GM18907 (cell line): ENCODE data around the gene AP2A2.
A peak's percentile ranks its signal among the peaks of the same experiment; 100 is the strongest.

Experiments used
- ATAC-seq: cut with Tn5 transposase; IDR thresholded peaks from one replicate; pipeline ENCODE4 v1.9.1; 2021; ENCODE audit warnings: mild to moderate bottlenecking, moderate library complexity; ENCODE audit not compliant: unreplicated experiment

Gene AP2A2

GRCh38 chr11:898540-899190 is 27.0 kb upstream of the AP2A2 start:
- no peak for ATAC-seq

- no peak for ATAC-seq
These were observed 25.9 kb upstream of the AP2A2 start for GRCh38 chr11:899724-900123.

- ATAC-seq: no peak
These were observed 25.1 kb upstream of the AP2A2 start for GRCh38 chr11:900545-900944.

DNA sequence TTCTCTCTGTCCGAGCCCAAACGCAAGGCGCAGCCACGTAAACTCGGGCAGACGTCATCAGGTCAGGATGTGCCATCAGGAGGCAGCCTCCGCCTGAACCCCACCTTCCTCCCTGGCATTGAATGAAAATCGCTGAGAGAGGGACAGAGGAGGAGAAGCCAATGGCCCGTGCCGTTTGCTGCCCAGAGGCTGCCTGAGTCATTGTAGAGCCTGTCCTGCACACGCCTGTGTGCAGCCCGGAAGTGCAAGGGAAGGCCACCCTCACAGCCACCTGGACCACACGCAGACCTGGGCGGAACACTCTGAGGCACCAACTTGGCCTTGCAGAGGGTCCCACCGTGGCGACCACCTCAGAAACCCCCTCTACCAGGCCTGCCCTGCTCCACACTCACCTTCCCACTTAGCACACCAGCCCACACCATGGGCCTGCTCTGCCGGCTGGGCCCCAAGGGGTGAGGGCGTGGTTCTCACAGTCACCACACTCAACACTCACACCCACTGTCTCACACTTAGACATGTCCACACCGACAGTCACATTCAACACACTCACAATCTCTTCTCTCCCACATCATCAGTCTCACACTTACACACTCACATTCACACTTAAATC is 24.1 kb upstream of the AP2A2 start:
- ATAC-seq: no peak

DNA sequence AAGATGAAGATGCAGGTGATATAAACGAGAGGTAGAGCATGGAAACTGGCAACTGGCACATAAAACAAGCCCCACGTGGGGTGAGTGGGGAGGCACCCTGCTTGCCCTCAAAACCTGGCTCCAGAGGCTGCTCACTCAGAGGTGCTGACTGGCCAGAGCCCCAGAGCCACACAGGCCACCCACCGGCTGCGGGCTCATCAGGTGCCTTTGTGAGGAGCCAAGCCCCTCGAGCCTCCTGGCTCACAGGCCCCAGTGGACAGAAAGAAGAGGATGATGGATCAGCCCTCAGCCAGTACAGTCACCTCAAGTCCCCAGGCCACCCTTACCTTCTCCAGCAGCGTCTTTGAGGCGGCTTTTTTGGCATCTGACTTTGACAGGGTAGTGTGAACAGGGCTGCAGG is 21.3 kb upstream of the AP2A2 start:
- no peak for ATAC-seq

GRCh38 chr11:905952-906351 is 19.7 kb upstream of the AP2A2 start:
- no peak for ATAC-seq

DNA sequence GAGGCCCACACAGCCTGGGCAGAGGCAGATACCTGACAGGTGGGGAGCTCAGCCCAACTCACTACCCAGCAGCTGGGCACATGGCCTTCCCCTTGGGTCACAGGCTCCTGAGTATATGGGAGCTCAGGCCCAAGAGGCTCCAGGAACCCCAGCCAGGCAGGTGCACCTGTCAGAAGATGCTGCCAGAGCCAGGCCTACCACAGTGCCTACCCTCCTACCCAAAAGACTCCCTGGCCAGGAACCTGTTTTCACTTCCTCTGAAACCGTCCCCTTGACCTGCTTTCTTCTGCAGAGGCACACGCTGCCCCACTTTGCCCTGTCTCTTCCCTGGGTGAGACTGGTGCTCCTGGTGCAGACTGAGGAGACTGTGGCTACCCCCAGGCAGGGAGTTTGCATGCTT is 18.0 kb upstream of the AP2A2 start:
- ATAC-seq: no peak

DNA sequence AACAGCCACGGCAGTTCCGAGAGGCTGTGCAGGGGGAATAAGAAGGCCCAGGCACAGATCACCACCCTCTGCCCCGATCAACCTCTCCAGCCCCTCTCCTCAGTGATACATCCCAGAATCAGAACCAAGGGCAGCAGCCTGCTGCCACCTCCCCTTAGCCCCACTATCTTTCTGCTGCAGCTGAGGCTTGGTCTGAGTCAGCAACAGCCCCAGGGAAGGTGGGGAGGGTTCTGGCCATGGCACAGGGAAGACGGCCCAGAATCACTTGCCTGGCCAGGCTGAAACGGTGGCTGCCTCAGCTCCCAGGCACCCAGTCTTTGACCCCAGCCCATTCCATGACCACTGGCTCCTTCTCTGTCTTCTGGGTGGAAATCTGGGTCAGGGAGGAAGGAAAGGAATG is 17.4 kb upstream of the AP2A2 start:
- no peak for ATAC-seq

DNA sequence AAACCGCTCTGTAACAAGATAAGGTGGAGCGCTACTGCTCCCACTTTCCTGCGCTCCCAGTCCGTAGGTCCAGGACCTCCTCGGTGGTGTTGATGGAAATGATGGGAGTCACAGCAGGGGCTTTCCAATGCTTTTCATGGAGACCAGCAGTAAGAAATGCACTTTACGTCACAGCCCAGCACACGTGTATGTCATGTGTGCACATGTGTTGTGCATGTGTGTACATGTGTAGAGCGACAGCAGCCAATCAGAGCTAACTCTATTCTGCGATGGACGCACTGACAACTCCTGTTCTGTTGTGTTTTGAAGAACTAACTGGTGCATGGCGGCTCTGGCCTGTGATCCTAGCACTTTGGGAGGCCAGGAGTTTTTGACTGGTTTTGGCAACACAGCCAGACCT is 16.3 kb upstream of the AP2A2 start:
- no peak for ATAC-seq

DNA sequence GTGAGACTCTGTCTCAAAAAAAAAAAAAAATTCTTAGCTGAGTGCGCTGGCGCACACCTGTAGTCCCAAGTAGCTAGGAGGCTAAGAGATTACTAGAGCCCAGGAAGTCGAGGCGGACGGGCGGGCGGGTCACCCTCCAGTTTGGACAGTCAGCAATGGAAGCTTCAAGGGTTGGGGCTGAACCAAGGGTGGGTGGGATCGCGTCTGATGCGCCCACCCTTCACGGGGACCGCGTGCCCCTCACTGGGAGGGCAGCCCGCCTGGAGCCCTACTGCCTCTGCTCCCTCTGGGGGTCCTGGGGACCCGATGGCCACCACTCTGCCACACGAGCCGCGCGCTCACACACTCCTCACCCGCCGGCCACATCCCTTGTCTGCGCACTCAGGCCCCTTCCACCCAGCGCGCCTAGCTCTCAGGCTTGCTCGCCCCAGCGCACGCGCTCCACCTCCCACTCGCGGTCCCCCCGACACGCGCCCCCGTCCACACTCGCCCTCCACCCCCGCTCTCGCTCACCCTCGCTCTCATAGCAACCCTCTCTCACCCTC is 15.6 kb upstream of the AP2A2 start:
- peak; percentile 13 for ATAC-seq

GRCh38 chr11:910589-911030 is 15.1 kb upstream of the AP2A2 start, which contains the start of gene CHID1:
TSS of gene CHID1 (minus strand) at chr11:910810. CDS start at chr11:904816, 5,994 bp downstream.
- ATAC-seq: peak; percentile 80

DNA sequence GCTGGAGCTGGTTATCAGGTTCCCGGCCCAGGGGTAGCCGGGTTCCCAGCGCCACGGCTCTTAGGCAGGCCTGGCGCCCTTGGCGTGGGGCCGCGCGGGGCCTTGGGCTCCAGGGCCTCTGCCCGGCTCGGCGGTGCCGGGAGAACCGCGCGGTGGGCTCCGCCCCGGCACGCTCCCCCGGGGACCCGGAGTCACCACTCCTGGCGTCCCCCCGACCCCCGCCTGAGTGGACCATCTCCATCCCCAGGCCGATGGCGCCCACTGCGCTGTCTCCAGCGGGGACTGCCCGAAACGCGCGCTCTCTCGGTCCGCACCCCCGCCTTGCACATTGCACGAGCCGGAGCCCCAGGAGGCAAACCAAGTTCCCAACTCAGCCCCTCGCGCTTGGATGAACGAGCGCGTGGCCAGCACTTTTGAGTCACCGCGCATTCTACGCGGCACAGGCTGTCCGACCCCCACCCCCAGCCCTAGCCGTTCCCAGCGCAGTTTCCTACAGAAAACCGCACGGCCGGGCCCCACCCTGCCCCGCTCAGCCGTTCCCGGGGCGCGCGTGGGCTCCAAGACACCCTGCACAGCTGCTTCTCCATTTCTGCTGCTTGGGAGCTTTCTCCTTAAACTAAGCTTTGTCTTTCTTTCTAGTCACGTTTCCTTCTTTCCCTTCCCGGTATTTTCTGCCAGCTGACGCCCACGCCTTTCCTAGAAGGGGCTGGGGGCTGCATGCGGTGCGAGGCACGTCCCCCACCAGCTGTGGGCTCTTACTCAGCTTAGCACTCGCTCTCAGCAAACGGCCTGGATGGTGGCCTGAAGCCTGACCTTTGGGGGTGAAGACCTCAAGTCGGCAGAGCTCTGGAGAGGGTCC is 14.4 kb upstream of the AP2A2 start:
- ATAC-seq: peak; percentile 36

DNA sequence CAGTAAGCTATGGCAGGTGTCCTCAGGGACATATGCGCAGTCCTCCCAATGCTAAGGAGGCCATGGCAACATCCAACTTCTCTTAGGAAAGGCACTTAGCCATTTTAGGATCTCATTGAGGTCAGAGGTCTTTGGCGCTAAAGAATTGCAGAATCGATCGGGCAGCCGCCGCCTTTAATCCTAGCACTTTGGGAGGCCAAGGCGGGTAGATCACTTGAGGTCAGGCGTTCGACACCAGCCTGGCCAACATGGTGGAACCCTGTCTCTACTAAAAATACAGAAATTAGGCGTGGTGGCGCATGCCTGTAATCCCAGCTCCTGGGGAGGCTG is 13.8 kb upstream of the AP2A2 start:
- no peak for ATAC-seq

DNA sequence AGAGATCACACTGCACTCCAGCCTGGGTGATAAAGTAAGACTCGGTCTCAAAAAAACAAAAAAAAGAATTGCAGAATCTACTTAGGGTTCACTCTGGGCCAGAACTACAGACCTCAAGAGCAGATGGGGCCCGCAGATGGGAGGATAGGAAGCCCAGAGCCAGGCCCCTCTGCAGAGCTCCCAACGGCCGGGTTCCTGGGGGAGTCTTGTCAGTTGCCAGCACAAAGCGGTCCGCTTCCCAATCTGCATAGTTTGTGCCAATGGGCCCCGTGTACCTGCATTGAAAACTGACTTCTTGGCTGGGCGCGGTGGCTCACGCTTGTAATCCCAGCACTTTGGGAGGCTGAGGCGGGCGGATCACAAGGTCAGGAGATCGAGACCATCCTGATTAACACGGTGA is 13.4 kb upstream of the AP2A2 start:
- no peak for ATAC-seq

GRCh38 chr11:913043-913442 is 12.6 kb upstream of the AP2A2 start:
- ATAC-seq: no peak

DNA sequence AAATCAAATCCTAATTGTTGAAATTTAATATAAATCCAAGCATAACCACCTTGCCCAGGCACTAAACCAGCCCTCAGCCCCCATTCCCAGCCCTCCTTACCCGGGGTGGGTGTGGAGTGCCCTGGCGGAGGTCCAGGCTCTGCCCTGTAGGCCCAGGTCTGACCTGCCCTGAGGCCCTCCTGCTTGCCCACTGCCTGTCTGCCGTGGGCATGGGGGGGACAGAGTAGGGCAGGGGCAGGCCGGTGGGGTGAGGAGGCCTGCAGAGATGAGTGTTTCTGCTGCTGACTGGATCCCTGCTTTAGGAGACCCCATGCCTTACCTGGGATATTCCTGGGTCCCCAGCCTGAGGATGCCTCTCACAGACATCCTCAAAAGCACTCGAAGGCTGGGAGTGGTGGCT is 11.5 kb upstream of the AP2A2 start:
- ATAC-seq: no peak

GRCh38 chr11:914747-915501 is 10.7 kb upstream of the AP2A2 start:
- no peak for ATAC-seq

DNA sequence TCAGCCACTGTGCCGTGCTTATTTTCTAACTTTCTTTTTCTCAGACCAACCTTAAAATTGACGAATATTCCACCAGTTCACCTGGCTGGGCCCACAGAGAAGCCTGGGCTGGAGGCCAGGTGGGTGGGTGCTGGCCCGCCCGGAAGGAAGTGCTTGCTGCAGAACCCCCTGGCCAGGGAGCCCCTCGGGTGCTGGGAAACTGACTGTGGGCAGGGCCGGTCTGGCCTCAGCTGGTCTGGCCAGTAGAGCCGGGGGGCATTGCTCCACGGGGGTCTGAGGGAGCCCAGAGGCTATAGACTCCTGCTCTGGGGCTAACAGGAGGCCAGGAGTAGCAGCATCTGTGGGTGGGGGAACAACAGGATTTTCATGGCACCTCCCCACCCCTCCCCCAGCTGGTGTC is 8.2 kb upstream of the AP2A2 start:
- ATAC-seq: no peak

- ATAC-seq: no peak
These were observed 3.6 kb upstream of the AP2A2 start for GRCh38 chr11:921921-922678.

- no peak for ATAC-seq
These were observed 1.8 kb upstream of the AP2A2 start for GRCh38 chr11:923691-924405.
